NT2/D1 (cell line): ENCODE data around the gene EFTUD2.
"Not testable (repeated sequence)": the region's sequence is repeated elsewhere in the genome, so short reads cannot be mapped to it uniquely, and the experiment has no call there.

ENCODE experiments used
- DNase-seq: peaks from one replicate; pipeline ENCODE4 v3.0.0-alpha.2; 2011; ENCODE audit warnings: low read depth, low spot score
- H3K27me3 ChIP-seq: 2 replicates; pipeline ENCODE4 v1.6.0; 2011; ENCODE audit warnings: mild to moderate bottlenecking; ENCODE audit not compliant: insufficient read length, insufficient read depth
- H3K36me3 ChIP-seq: 2 replicates; pipeline ENCODE4 v1.6.1; 2011; ENCODE audit warnings: mild to moderate bottlenecking, low read length, mixed read lengths; ENCODE audit not compliant: insufficient read depth, insufficient read length
- H3K4me1 ChIP-seq: 2 replicates; pipeline ENCODE4 v1.5.1; 2011; ENCODE audit not compliant: insufficient read depth, insufficient read length
- H3K4me3 ChIP-seq: 2 replicates; pipeline ENCODE4 v1.5.1; 2011; ENCODE audit warnings: low read depth; ENCODE audit not compliant: insufficient read length
- H3K9ac ChIP-seq: 2 replicates; pipeline ENCODE4 v1.6.0; 2011; ENCODE audit warnings: low read depth; ENCODE audit not compliant: insufficient read length
- H3K9me3 ChIP-seq: 2 replicates; pipeline ENCODE4 v1.5.1; 2011; ENCODE audit warnings: mild to moderate bottlenecking, low read length; ENCODE audit not compliant: insufficient read depth
- SUZ12 ChIP-seq: IDR thresholded peaks from 2 replicates; pipeline ENCODE4 v1.6.1; 2011; ENCODE audit not compliant: insufficient read length, insufficient read depth; ENCODE audit errors: extremely low read depth
- YY1 ChIP-seq: IDR thresholded peaks from 2 replicates; pipeline ENCODE4 v1.6.1; 2011; ENCODE audit not compliant: insufficient read length, insufficient read depth
- ZNF274 ChIP-seq: IDR thresholded peaks from 2 replicates; pipeline ENCODE4 v1.6.1; 2011; ENCODE audit warnings: mild to moderate bottlenecking, low read depth, low read length

Gene EFTUD2

GRCh38 chr17:44829523-44830358 lies 69.5 kb downstream of the EFTUD2 start, which contains the start of gene GJC1:
TSS of gene GJC1 (minus strand) at chr17:44830287. CDS start at chr17:44805817, 24,470 bp downstream.
- Histone ChIP-seq H3K9ac (peak within 1 kb of the TSS; percentile 93), H3K4me1 (peaks cover 13% of the 10 kb centered on the region), H3K36me3 (no peaks in the 10 kb centered on the region), H3K4me3 (peak within 1 kb of the TSS; percentile 84), H3K27me3 (no peaks in the 10 kb centered on the region), H3K9me3 (no peaks in the 10 kb centered on the region)
- DNase-seq: no peak
- TF ChIP-seq YY1 (no peak), ZNF274 (no peak), SUZ12 (no peak)

GRCh38 chr17:44828919-44829522 lies 70.2 kb downstream of the EFTUD2 start:
- no peak for TF ChIP-seq YY1
- no peak for TF ChIP-seq ZNF274
- TF ChIP-seq SUZ12: no peak
- H3K4me1 ChIP-seq: peaks cover 13% of the 10 kb centered on the region
- no peaks in the 10 kb centered on the region for H3K9me3 ChIP-seq
- H3K27me3 ChIP-seq: no peaks in the 10 kb centered on the region
- H3K4me3 ChIP-seq: peak overlapping the region; percentile 84
- H3K9ac ChIP-seq: peak overlapping the region; percentile 93
- H3K36me3 ChIP-seq: peaks cover 3% of the 10 kb centered on the region
- no peak for DNase-seq

GRCh38 chr17:44827863-44828262 lies 71.4 kb downstream of the EFTUD2 start:
- Histone ChIP-seq H3K4me3 (no peak overlapping the region), H3K9me3 (no peaks in the 10 kb centered on the region), H3K4me1 (peaks cover 12% of the 10 kb centered on the region), H3K36me3 (peaks cover 6% of the 10 kb centered on the region), H3K9ac (no peak overlapping the region), H3K27me3 (no peaks in the 10 kb centered on the region)
- DNase-seq: no peak
- TF ChIP-seq YY1 (no peak), ZNF274 (no peak), SUZ12 (no peak)

- H3K9ac ChIP-seq: no peak overlapping the region
- no peaks in the 10 kb centered on the region for H3K27me3 ChIP-seq
- no peak overlapping the region for H3K4me3 ChIP-seq
- peaks cover 6% of the 10 kb centered on the region for H3K36me3 ChIP-seq
- no peaks in the 10 kb centered on the region for H3K9me3 ChIP-seq
- no peak for DNase-seq
- peaks cover 5% of the 10 kb centered on the region for H3K4me1 ChIP-seq
- TF ChIP-seq YY1 (no peak), ZNF274 (no peak), SUZ12 (no peak)
Measured at GRCh38 chr17:44826123-44826790, 73.0 kb downstream of the EFTUD2 start.

GRCh38 chr17:44825236-44825635 lies 74.0 kb downstream of the EFTUD2 start:
- not testable (repeated sequence) for H3K27me3 ChIP-seq, DNase-seq, H3K4me1 ChIP-seq, H3K4me3 ChIP-seq, H3K9me3 ChIP-seq, H3K36me3 ChIP-seq, H3K9ac ChIP-seq

GRCh38 chr17:44820631-44821212 lies 78.5 kb downstream of the EFTUD2 start:
- no peak overlapping the region for H3K9ac ChIP-seq
- no peak for DNase-seq
- peaks cover 14% of the 10 kb centered on the region for H3K36me3 ChIP-seq
- peaks cover 3% of the 10 kb centered on the region for H3K4me1 ChIP-seq
- TF ChIP-seq SUZ12: no peak
- no peak for TF ChIP-seq ZNF274
- no peak for TF ChIP-seq YY1
- H3K27me3 ChIP-seq: no peaks in the 10 kb centered on the region
- H3K9me3 ChIP-seq: no peaks in the 10 kb centered on the region
- no peak overlapping the region for H3K4me3 ChIP-seq

DNA sequence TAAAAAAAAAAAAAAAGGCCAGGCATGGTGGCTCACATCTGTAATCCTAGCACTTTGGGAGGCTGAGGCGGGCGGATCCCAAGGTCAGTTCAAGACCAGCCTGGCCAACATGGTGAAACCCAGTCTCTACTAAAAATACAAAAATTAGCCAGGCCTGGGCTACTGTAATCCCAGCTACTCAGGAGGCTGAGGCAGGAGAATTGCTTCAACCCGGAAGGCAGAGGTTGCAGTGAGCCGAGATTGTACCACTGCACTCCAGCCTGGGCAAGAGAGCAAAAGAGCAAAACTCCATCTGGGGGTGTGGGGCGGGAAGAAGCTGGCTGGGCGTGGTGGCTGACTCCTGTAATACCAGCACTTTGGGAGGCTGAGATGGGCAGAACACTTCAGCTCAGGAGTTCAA lies 80.7 kb downstream of the EFTUD2 start:
- H3K27me3 ChIP-seq, H3K36me3 ChIP-seq, H3K9ac ChIP-seq, H3K4me1 ChIP-seq, H3K4me3 ChIP-seq, DNase-seq, H3K9me3 ChIP-seq: not testable (repeated sequence)
